NCI-H128 (cell line): ENCODE results near the gene MYO18B.
A peak's percentile ranks its signal among the peaks of the same experiment; 100 is the strongest.

Source experiments
- DNase-seq: peaks from one replicate; lab custom pipeline; 2025; ENCODE audit not compliant: unreplicated experiment; lab: John Stamatoyannopoulos, UW

MYO18B gene

GRCh38 chr22:25818541-25818940 is 76.6 kb downstream of the MYO18B start:
- DNase-seq = no peak

- DNase-seq = no peak
Observed at GRCh38 chr22:25822344-25822743, 80.4 kb downstream of the MYO18B start.

GRCh38 chr22:25823276-25823675 is 81.3 kb downstream of the MYO18B start:
- DNase-seq = no peak

GRCh38 chr22:25824828-25825423 is 82.9 kb downstream of the MYO18B start:
- DNase-seq = no peak

GRCh38 chr22:25827415-25827814 is 85.4 kb downstream of the MYO18B start:
- DNase-seq = no peak

GRCh38 chr22:25828422-25828821 is 86.4 kb downstream of the MYO18B start:
- no peak for DNase-seq

GRCh38 chr22:25829237-25829636 is 87.2 kb downstream of the MYO18B start:
- DNase-seq = no peak

GRCh38 chr22:25829808-25830777 is 88.1 kb downstream of the MYO18B start:
- no peak for DNase-seq

GRCh38 chr22:25833091-25833490 is 91.1 kb downstream of the MYO18B start:
- no peak for DNase-seq

- no peak for DNase-seq
Observed at GRCh38 chr22:25833676-25834075, 91.7 kb downstream of the MYO18B start.

GRCh38 chr22:25834490-25834889 is 92.5 kb downstream of the MYO18B start:
- DNase-seq = no peak

- DNase-seq = no peak
Observed at GRCh38 chr22:25835348-25835747, 93.4 kb downstream of the MYO18B start.

GRCh38 chr22:25837288-25837900 is 95.4 kb downstream of the MYO18B start:
- DNase-seq = no peak

GRCh38 chr22:25838960-25839741 is 97.2 kb downstream of the MYO18B start:
- no peak for DNase-seq

GRCh38 chr22:25839755-25840154 is 97.8 kb downstream of the MYO18B start:
- no peak for DNase-seq

- no peak for DNase-seq
Observed at GRCh38 chr22:25840167-25840566, 98.2 kb downstream of the MYO18B start.

GRCh38 chr22:25840891-25841290 is 98.9 kb downstream of the MYO18B start:
- DNase-seq = no peak

- no peak for DNase-seq
Observed at GRCh38 chr22:25841775-25842174, 99.8 kb downstream of the MYO18B start.

- DNase-seq = peak; percentile 0
Observed at GRCh38 chr22:25843660-25844405, 101.8 kb downstream of the MYO18B start.

- no peak for DNase-seq
Observed at GRCh38 chr22:25844601-25845000, 102.6 kb downstream of the MYO18B start.
